CD1c-positive myeloid dendritic cell (primary cell): ENCODE data around the gene NCAM1.

ENCODE experiments used
- DNase-seq: peaks from one replicate; pipeline ENCODE4 v3.0.0-alpha.2; 2016; ENCODE audit errors: extremely low spot score

Gene NCAM1

GRCh38 chr11:113251281-113251680 lies 290.1 kb downstream of the NCAM1 start:
- DNase-seq, result no peak

- DNase-seq, result no peak
These were observed 292.2 kb downstream of the NCAM1 start for GRCh38 chr11:113253406-113253805.

GRCh38 chr11:113255096-113255495 lies 293.9 kb downstream of the NCAM1 start:
- DNase-seq, result no peak

- DNase-seq, result no peak
These were observed 294.5 kb downstream of the NCAM1 start for GRCh38 chr11:113255741-113256140.

GRCh38 chr11:113256431-113257202 lies 295.4 kb downstream of the NCAM1 start:
- no peak for DNase-seq

- no peak for DNase-seq
These were observed 298.8 kb downstream of the NCAM1 start for GRCh38 chr11:113260096-113260425.

- DNase-seq, result no peak
These were observed 299.3 kb downstream of the NCAM1 start for GRCh38 chr11:113260541-113260940.

- DNase-seq, result no peak
These were observed 300.7 kb downstream of the NCAM1 start for GRCh38 chr11:113261709-113262475.

GRCh38 chr11:113262594-113262993 lies 301.4 kb downstream of the NCAM1 start:
- no peak for DNase-seq

- no peak for DNase-seq
These were observed 302.4 kb downstream of the NCAM1 start for GRCh38 chr11:113263458-113264259.

- DNase-seq, result no peak
These were observed 304.1 kb downstream of the NCAM1 start for GRCh38 chr11:113265362-113265761.

GRCh38 chr11:113267493-113267892 lies 306.3 kb downstream of the NCAM1 start:
- no peak for DNase-seq

- no peak for DNase-seq
These were observed 307.9 kb downstream of the NCAM1 start for GRCh38 chr11:113269096-113269495.

- DNase-seq, result no peak
These were observed 308.4 kb downstream of the NCAM1 start for GRCh38 chr11:113269636-113270035.

- no peak for DNase-seq
These were observed 308.9 kb downstream of the NCAM1 start for GRCh38 chr11:113270080-113270479.

GRCh38 chr11:113271551-113272245 lies 310.5 kb downstream of the NCAM1 start:
- no peak for DNase-seq

GRCh38 chr11:113272281-113272680 lies 311.1 kb downstream of the NCAM1 start:
- no peak for DNase-seq

- DNase-seq, result no peak
These were observed 311.9 kb downstream of the NCAM1 start for GRCh38 chr11:113272927-113273615.

- no peak for DNase-seq
These were observed 312.5 kb downstream of the NCAM1 start for GRCh38 chr11:113273720-113274119.

GRCh38 chr11:113274713-113275582 lies 313.7 kb downstream of the NCAM1 start:
- no peak for DNase-seq
